MM.1S (cell line): Measurements from ENCODE around the gene MANEAL.

Experiments used
- DNase-seq: peaks from one replicate; pipeline ENCODE4 v3.0.0-alpha.2; 2015
- H2AFZ ChIP-seq: fragments of 300-600 bp; sonication (generic); 2 replicates; pipeline ENCODE4 v1.6.0; 2016; ENCODE audit warnings: antibody characterized with exemption, low read length
- H3F3A ChIP-seq: fragments of 300-600 bp; sonication (generic); 2 replicates; pipeline ENCODE4 v1.6.1; 2016; ENCODE audit warnings: mild to moderate bottlenecking, antibody characterized with exemption, low read length, moderate library complexity, mixed read lengths; ENCODE audit not compliant: insufficient read depth
- H3K27ac ChIP-seq: fragments of 300-600 bp; sonication (generic); 2 replicates; pipeline ENCODE4 v1.5.1; 2016; ENCODE audit warnings: mild to moderate bottlenecking, low read length
- H3K27me3 ChIP-seq: fragments of 300-600 bp; sonication (generic); replicated peaks from 2 replicates; pipeline ENCODE4 v1.6.0; 2016; ENCODE audit warnings: low read length; ENCODE audit not compliant: insufficient read depth
- H3K36me3 ChIP-seq: fragments of 300-600 bp; sonication (generic); replicated peaks from 2 replicates; pipeline ENCODE4 v1.6.1; 2016; ENCODE audit warnings: mild to moderate bottlenecking, low read length, mixed read lengths; ENCODE audit not compliant: insufficient read depth
- H3K4me1 ChIP-seq: fragments of 300-600 bp; sonication (generic); 2 replicates; pipeline ENCODE4 v1.6.1; 2016; ENCODE audit warnings: low read length, mixed read lengths
- H3K4me2 ChIP-seq: fragments of 300-600 bp; sonication (generic); 2 replicates; pipeline ENCODE4 v1.6.0; 2016; ENCODE audit warnings: low read depth, low read length
- H3K4me3 ChIP-seq: fragments of 300-600 bp; sonication (generic); 2 replicates; pipeline ENCODE4 v1.5.1; 2016; ENCODE audit warnings: low read length, mixed read lengths
- H3K79me2 ChIP-seq: fragments of 300-600 bp; sonication (generic); 2 replicates; pipeline ENCODE4 v1.6.1; 2016; ENCODE audit warnings: mixed run types, low read length, mixed read lengths
- H3K9ac ChIP-seq: fragments of 300-600 bp; sonication (generic); 2 replicates; pipeline ENCODE4 v1.6.1; 2016; ENCODE audit warnings: low read length, mixed read lengths
- H3K9me2 ChIP-seq: fragments of 300-600 bp; sonication (generic); replicated peaks from 2 replicates; pipeline ENCODE4 v1.6.1; 2016; ENCODE audit warnings: mild to moderate bottlenecking, low read length, mixed read lengths; ENCODE audit not compliant: insufficient read depth
- H3K9me3 ChIP-seq: fragments of 300-600 bp; sonication (generic); replicated peaks from 2 replicates; pipeline ENCODE4 v1.6.1; 2016; ENCODE audit warnings: mild to moderate bottlenecking, low read length, mixed read lengths; ENCODE audit not compliant: insufficient read depth
- H4K20me1 ChIP-seq: fragments of 300-600 bp; sonication (generic); 2 replicates; pipeline ENCODE4 v1.6.1; 2016; ENCODE audit warnings: mild to moderate bottlenecking, low read length, moderate library complexity, mixed read lengths; ENCODE audit not compliant: insufficient read depth
- CTCF ChIP-seq: fragments of 300-600 bp; sonication (generic); IDR thresholded peaks from 2 replicates; pipeline ENCODE4 v1.5.1; 2016; ENCODE audit warnings: antibody characterized with exemption, low read length, mixed read lengths
- EZH2 ChIP-seq: fragments of 300-600 bp; sonication (generic); optimal IDR thresholded peaks from 2 replicates; pipeline ENCODE3; 2017; ENCODE audit warnings: low read depth, mild to moderate bottlenecking, antibody characterized with exemption, low read length, mixed read lengths
- EZH2phosphoT487 ChIP-seq: fragments of 300-600 bp; sonication (generic); IDR thresholded peaks from 2 replicates; pipeline ENCODE4 v1.6.1; 2018; ENCODE audit warnings: antibody characterized with exemption, low read length

The MANEAL gene

DNA sequence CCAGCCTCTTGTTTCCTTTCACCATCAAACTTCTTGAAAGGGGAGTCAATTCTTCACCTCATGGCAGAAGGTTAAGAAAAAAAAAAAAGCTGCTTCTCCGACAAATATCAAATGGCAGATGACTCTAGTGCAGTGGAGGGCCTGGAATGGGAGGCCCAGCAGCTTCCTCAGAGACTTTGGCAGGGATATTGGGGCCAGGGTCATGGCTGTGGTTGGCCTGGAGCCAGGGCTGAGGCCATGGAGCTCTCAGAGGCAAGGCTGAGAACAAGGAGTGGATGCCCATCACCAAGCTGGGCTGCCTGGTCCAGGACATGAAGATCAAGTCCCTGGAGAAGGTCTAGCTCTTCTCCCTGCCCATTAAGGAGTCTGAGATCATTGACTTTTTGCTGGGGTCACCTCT is 47.1 kb downstream of the MANEAL start:
- Histone ChIP-seq H3K4me3 (no peak overlapping the region), H2AFZ (no peak overlapping the region), H3K27ac (peak overlapping the region; percentile 94; the same call in 1 of the 2 replicates)

GRCh38 chr1:37841652-37842051 is 48.0 kb downstream of the MANEAL start:
- Histone ChIP-seq H3F3A (peaks cover 12% of the 10 kb centered on the region), H4K20me1 (no peaks in the 10 kb centered on the region), H2AFZ (no peak overlapping the region), H3K4me3 (no peak overlapping the region), H3K36me3 (no peaks in the 10 kb centered on the region; the same call in 1 of the 2 replicates), H3K9ac (no peak overlapping the region), H3K4me1 (peaks cover 19% of the 10 kb centered on the region), H3K9me3 (no peaks in the 10 kb centered on the region), H3K79me2 (peaks cover 39% of the 10 kb centered on the region), H3K4me2 (no peak overlapping the region), H3K9me2 (no peaks in the 10 kb centered on the region), H3K27ac (no peak overlapping the region), H3K27me3 (no peaks in the 10 kb centered on the region)
- TF ChIP-seq CTCF (no peak), EZH2phosphoT487 (no peak), EZH2 (no peak)
- DNase-seq, result no peak

More for the DNA sequence above, 47.1 kb downstream of the MANEAL start:
- Histone ChIP-seq H3K79me2 (peaks cover 33% of the 10 kb centered on the region), H3K9me2 (no peaks in the 10 kb centered on the region), H3K9ac (no peak overlapping the region), H3K36me3 (no peaks in the 10 kb centered on the region; the same call in 1 of the 2 replicates), H3K4me1 (peaks cover 18% of the 10 kb centered on the region), H3K4me2 (peak overlapping the region; percentile 47; the same call in 1 of the 2 replicates), H3F3A (peaks cover 10% of the 10 kb centered on the region), H4K20me1 (no peaks in the 10 kb centered on the region), H3K9me3 (no peaks in the 10 kb centered on the region), H3K27me3 (no peaks in the 10 kb centered on the region)
- TF ChIP-seq EZH2phosphoT487 (no peak), CTCF (no peak)
- no peak for DNase-seq

GRCh38 chr1:37844536-37844935 is 50.9 kb downstream of the MANEAL start:
- Histone ChIP-seq H4K20me1 (no peaks in the 10 kb centered on the region), H3K4me3 (no peak overlapping the region), H3K4me2 (no peak overlapping the region), H3K9ac (no peak overlapping the region), H3K9me3 (no peaks in the 10 kb centered on the region), H2AFZ (no peak overlapping the region), H3K36me3 (no peaks in the 10 kb centered on the region; the same call in 1 of the 2 replicates), H3K9me2 (no peaks in the 10 kb centered on the region), H3K4me1 (peaks cover 20% of the 10 kb centered on the region), H3K27me3 (no peaks in the 10 kb centered on the region), H3F3A (peaks cover 11% of the 10 kb centered on the region), H3K27ac (no peak overlapping the region), H3K79me2 (peaks cover 67% of the 10 kb centered on the region)
- TF ChIP-seq EZH2 (no peak), CTCF (no peak), EZH2phosphoT487 (no peak)
- DNase-seq, result no peak
